Endodermal cell (in vitro differentiated cells): ENCODE data around the gene CD44. TPM values are rescaled to one million over a fixed set of nuclear protein-coding genes. Genes with fewer than 3 reads are reported as not detected.

Experiments
- DNase-seq: peaks from one replicate; pipeline ENCODE4 v3.0.0-alpha.2; 2017
- H3K27ac ChIP-seq: 2 replicates; pipeline ENCODE4 v1.5.1; 2013; ENCODE audit warnings: mild to moderate bottlenecking, low read depth, low read length, moderate library complexity
- H3K27me3 ChIP-seq: 2 replicates; pipeline ENCODE4 v1.6.1; 2013; ENCODE audit warnings: mild to moderate bottlenecking, low read length, moderate library complexity; ENCODE audit not compliant: insufficient read depth, control insufficient read depth, poor library complexity, severe bottlenecking
- H3K36me3 ChIP-seq: 2 replicates; pipeline ENCODE4 v1.7.0; 2013; ENCODE audit warnings: mild to moderate bottlenecking, low read length, moderate library complexity; ENCODE audit not compliant: control insufficient read depth, insufficient read depth
- H3K4me1 ChIP-seq: one replicate; pipeline ENCODE4 v1.7.0; 2013; ENCODE audit warnings: low read length; ENCODE audit not compliant: control insufficient read depth, insufficient read depth
- H3K4me3 ChIP-seq: 2 replicates; pipeline ENCODE4 v1.5.1; 2013; ENCODE audit warnings: mild to moderate bottlenecking, low read length, moderate library complexity
- H3K9ac ChIP-seq: 2 replicates; pipeline ENCODE4 v1.6.1; 2013; ENCODE audit warnings: mild to moderate bottlenecking, low read length, moderate library complexity; ENCODE audit not compliant: poor library complexity, severe bottlenecking; ENCODE audit errors: extremely low read depth
- H3K9me3 ChIP-seq: 2 replicates; pipeline ENCODE4 v1.6.1; 2013; ENCODE audit warnings: mild to moderate bottlenecking, low read length, moderate library complexity; ENCODE audit not compliant: control insufficient read depth
- H3K27ac Mint-ChIP-seq: 2 replicates; pipeline ENCODE4 v1.8.0; 2020; ENCODE audit warnings: mixed read lengths
- H3K27me3 Mint-ChIP-seq: 2 replicates; pipeline ENCODE4 v1.8.0; 2021; ENCODE audit warnings: mild to moderate bottlenecking, mixed read lengths; ENCODE audit not compliant: insufficient read depth
- H3K36me3 Mint-ChIP-seq: 2 replicates; pipeline ENCODE4 v1.8.0; 2020; ENCODE audit warnings: low read depth, mixed read lengths
- H3K4me1 Mint-ChIP-seq: 2 replicates; pipeline ENCODE4 v1.8.0; 2020; ENCODE audit warnings: mixed read lengths
- H3K4me3 Mint-ChIP-seq: 2 replicates; pipeline ENCODE4 v1.8.0; 2020; ENCODE audit warnings: mild to moderate bottlenecking, moderate library complexity, mixed read lengths
- H3K9me3 Mint-ChIP-seq: 2 replicates; pipeline ENCODE4 v1.8.0; 2020; ENCODE audit warnings: mild to moderate bottlenecking, mixed read lengths
- WGBS, 2 experiments: methylation state at CpG; one replicate each; pipeline versions ENCODE4 v1.1.5 to v1.1.7; 2013; ENCODE audit warnings: missing lambda C conversion rate in 2 of 2, mixed read lengths in 1 of 2; ENCODE audit not compliant: insufficient coverage in 1 of 2, insufficient read length in 1 of 2; 5-methylcytosine and 5-hydroxymethylcytosine counted together
- total RNA-seq, 2 donors: library from RNA; stranded (reverse); fragmentation: NEBNext Ultra II Directional in 1 of 2; extraction: Animal tissue kit (Norgen Biotek cat#: 25700) in 1 of 2; gene quantifications; 2 replicates in 1 of 2; 3 replicates in 1 of 2; pipeline ENCODE4 v1.2.1, GENCODE V29; 2021
- TF ChIP-seq, protein P1 (sequence below): fragments of 200-600 bp; sonication (generic); conservative IDR thresholded peaks from 2 replicates; pipeline ENCODE4 v1.5.0; 2021; ENCODE audit warnings: antibody characterized with exemption, mild to moderate bottlenecking

Gene CD44
- total RNA-seq, 2 donors from 2014 or later = 1.2 to 4.6 TPM

DNA sequence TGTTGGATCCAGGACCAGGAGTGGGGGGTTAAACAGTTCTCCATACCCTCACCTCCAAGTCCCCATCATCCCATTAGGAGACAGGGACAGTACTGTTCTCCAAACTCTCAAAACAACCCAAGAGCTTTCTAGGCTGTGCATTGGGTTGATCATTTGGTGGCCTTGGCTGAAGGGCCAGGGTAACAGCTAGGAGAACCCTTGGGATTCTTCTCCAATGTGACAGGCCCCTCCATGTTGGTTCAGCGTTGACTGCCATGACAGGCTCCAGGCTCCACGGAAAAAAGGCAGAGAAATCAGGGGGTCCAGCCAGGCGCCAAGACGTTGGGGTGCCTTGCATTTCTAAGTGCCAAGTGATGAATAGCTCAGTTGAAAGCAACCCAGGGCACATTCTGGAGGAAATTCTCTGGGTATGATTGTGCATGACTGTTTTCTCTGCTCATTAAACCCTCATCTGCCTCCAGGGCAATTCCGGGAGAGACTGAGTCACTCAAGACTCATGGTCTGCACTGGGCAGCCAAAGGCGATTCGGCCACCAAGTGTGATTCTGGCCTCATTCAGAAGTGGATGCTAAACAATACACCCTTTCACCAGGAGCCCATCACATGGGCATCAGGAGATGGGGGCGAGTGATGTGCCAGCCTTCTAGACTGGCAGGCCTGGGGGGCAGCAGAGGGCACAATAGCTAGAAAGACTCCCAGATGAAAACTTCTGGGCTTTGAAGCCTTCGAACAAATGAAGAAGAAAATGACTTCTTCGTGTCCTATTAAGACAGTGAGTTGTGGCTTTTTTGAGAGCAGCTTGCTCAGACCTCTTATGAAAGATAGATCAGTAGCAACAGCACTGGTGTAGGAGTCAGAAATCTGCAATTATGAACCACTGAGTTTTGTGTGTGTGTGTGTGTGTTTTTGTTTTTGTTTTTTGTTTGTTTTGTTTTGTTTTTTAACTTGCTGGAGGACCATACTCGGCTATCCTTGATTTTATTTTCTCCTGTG is 27.7 kb downstream of the CD44 start:
- WGBS, 2 experiments = 87 to 93% methylated on average over 10 to 11 of the region's 11 CpGs

DNA sequence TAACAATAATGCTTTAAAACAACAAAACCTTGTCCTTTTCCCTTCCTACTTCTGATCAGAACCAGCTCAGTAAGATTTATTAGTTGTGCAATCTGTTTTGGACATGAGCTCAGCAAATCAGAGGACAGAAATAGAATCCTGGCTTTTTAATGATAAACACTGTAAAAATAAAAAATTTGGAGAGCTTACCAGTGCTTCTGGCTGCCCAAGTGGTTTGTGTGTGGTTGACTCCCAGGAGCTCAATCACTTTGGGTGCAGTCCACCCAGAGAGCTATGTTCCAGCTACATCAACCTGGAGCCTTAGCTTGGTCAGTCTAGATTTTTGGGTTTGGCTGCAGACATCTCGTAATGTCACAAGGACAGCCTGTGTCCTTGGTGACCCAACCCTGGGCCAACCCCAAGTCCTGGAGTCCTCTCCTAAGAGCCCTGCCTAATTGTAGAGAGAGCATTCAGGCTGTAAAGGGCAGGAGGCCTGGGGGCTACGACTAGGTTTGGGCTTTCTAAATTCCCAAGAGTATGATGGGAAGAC is 28.5 kb downstream of the CD44 start:
- Mint-ChIP-seq H3K4me3 (no peak overlapping the region), H3K36me3 (no peaks in the 10 kb centered on the region), H3K9me3 (no peaks in the 10 kb centered on the region), H3K27me3 (peaks cover 14% of the 10 kb centered on the region), H3K27ac (no peak overlapping the region), H3K4me1 (peaks cover 38% of the 10 kb centered on the region)
- Histone ChIP-seq H3K4me3 (no peak overlapping the region), H3K27ac (no peak overlapping the region), H3K4me1 (peaks cover 28% of the 10 kb centered on the region), H3K9me3 (no peaks in the 10 kb centered on the region), H3K27me3 (peaks cover 4% of the 10 kb centered on the region), H3K36me3 (no peaks in the 10 kb centered on the region), H3K9ac (no peak overlapping the region)
- WGBS, 2 experiments = 94 to 100% methylated on average over 1 to 2 of the region's 2 CpGs
- TF ChIP-seq, protein P1, sequence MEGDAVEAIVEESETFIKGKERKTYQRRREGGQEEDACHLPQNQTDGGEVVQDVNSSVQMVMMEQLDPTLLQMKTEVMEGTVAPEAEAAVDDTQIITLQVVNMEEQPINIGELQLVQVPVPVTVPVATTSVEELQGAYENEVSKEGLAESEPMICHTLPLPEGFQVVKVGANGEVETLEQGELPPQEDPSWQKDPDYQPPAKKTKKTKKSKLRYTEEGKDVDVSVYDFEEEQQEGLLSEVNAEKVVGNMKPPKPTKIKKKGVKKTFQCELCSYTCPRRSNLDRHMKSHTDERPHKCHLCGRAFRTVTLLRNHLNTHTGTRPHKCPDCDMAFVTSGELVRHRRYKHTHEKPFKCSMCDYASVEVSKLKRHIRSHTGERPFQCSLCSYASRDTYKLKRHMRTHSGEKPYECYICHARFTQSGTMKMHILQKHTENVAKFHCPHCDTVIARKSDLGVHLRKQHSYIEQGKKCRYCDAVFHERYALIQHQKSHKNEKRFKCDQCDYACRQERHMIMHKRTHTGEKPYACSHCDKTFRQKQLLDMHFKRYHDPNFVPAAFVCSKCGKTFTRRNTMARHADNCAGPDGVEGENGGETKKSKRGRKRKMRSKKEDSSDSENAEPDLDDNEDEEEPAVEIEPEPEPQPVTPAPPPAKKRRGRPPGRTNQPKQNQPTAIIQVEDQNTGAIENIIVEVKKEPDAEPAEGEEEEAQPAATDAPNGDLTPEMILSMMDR = no peak
- DNase-seq = no peak

More for the DNA sequence above, 27.7 kb downstream of the CD44 start:
- H3K27ac ChIP-seq = no peak overlapping the region
- Mint-ChIP-seq H3K27me3 (peaks cover 22% of the 10 kb centered on the region), H3K36me3 (no peaks in the 10 kb centered on the region), H3K9me3 (no peaks in the 10 kb centered on the region), H3K4me3 (no peak overlapping the region), H3K4me1 (peaks cover 32% of the 10 kb centered on the region), H3K27ac (no peak overlapping the region)
- TF ChIP-seq, protein P1 = no peak
- H3K4me3 ChIP-seq = no peak overlapping the region
- no peak overlapping the region for H3K9ac ChIP-seq
- no peak for DNase-seq
- no peaks in the 10 kb centered on the region for H3K9me3 ChIP-seq
- H3K27me3 ChIP-seq = peaks cover 4% of the 10 kb centered on the region
- H3K4me1 ChIP-seq = peaks cover 28% of the 10 kb centered on the region
- H3K36me3 ChIP-seq = no peaks in the 10 kb centered on the region

DNA sequence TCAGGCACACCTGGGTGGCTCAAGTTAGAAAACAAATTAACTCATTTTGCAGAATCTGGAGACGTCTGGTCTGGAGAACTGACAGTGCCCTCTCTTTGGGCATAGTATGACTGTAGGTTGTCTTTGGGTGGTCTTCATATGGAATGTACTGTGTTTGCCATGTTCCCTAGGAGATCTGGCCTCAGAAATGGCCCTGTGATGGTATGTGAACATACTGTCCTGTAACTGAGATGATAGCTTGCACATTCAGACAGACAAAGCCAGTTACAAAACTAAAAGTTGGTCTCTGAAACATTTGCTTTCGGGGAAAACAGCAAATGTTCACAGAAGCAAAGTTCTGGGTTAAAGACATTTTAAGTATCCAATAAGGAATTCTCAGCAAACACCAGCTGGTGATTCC is 29.7 kb downstream of the CD44 start:
- TF ChIP-seq, protein P1 = no peak
- H3K27ac ChIP-seq = no peak overlapping the region
- no peaks in the 10 kb centered on the region for H3K36me3 ChIP-seq
- Mint-ChIP-seq H3K9me3 (no peaks in the 10 kb centered on the region), H3K27me3 (peaks cover 3% of the 10 kb centered on the region), H3K27ac (no peak overlapping the region), H3K4me1 (peaks cover 45% of the 10 kb centered on the region), H3K4me3 (no peak overlapping the region), H3K36me3 (no peaks in the 10 kb centered on the region)
- DNase-seq = no peak
- H3K9me3 ChIP-seq = no peaks in the 10 kb centered on the region
- no peak overlapping the region for H3K9ac ChIP-seq
- no peaks in the 10 kb centered on the region for H3K27me3 ChIP-seq
- WGBS, 2 experiments = 83 to 100% methylated on average over 1 to 2 of the region's 2 CpGs
- H3K4me1 ChIP-seq = peaks cover 35% of the 10 kb centered on the region
- H3K4me3 ChIP-seq = no peak overlapping the region
